HEK293 (cell line): ENCODE data around the gene CDH26.

Source experiments
- CTCF ChIA-PET: fragments of 350-600 bp; formaldehyde crosslinking; extraction: SDS; loops from one replicate; lab custom pipeline; 2021; ENCODE audit warnings: antibody characterized with exemption; lab: Yijun Ruan, JAX
- POLR2A ChIA-PET: fragments of 300-600 bp; formaldehyde crosslinking; extraction: SDS; loops from one replicate; lab custom pipeline; 2020; ENCODE audit warnings: antibody characterized with exemption, inconsistent platforms; lab: Yijun Ruan, JAX
- H3K27ac ChIP-seq: fragments of 200-500 bp; sonication (Bioruptor generic); 2 replicates; pipeline ENCODE4 v1.5.1; 2014; ENCODE audit warnings: low read depth, low read length, control low read depth, inconsistent platforms; ENCODE audit errors: extremely low read depth
- H3K36me3 ChIP-seq, 2 experiments: fragments of 200-500 bp in 1 of 2; sonication (Bioruptor generic) in 1 of 2; 1 replicate in 1 of 2; 2 replicates in 1 of 2; pipeline ENCODE4 v1.5.1; 2014 to 2017; ENCODE audit warnings: inconsistent platforms in 2 of 2, low read length in 2 of 2; ENCODE audit not compliant: control insufficient read depth in 2 of 2, insufficient read depth in 1 of 2
- H3K4me1 ChIP-seq: fragments of 200-500 bp; sonication (Bioruptor generic); 2 replicates; pipeline ENCODE4 v1.5.1; 2014; ENCODE audit warnings: mild to moderate bottlenecking, low read length, inconsistent platforms; ENCODE audit not compliant: control insufficient read depth, insufficient read depth
- H3K4me3 ChIP-seq: 2 replicates; pipeline ENCODE4 v1.5.1; 2011; ENCODE audit warnings: low read depth, mild to moderate bottlenecking, control low read depth, low read length, moderate library complexity
- H3K9me3 ChIP-seq: fragments of 200-500 bp; sonication (Bioruptor generic); 2 replicates; pipeline ENCODE4 v1.5.1; 2014; ENCODE audit warnings: low read depth, low read length, inconsistent platforms; ENCODE audit not compliant: control insufficient read depth, insufficient read depth
- CTCF ChIP-seq: fragments of 450-650 bp; formaldehyde crosslinking; IDR thresholded peaks from 2 replicates; pipeline ENCODE4 v1.5.1; 2016; ENCODE audit warnings: missing biosample characterization, missing genetic modification characterization
- MEIS1 ChIP-seq: sonication (generic); formaldehyde crosslinking; IDR thresholded peaks from 2 replicates; pipeline ENCODE4 v1.8.1; 2022; ENCODE audit warnings: missing genetic modification reagents, mild to moderate bottlenecking, borderline replicate concordance
- ZBTB10 ChIP-seq: fragments of 450-650 bp; formaldehyde crosslinking; IDR thresholded peaks from 2 replicates; pipeline ENCODE4 v1.5.1; 2016; ENCODE audit warnings: missing biosample characterization, missing genetic modification characterization
- ZBTB21 ChIP-seq: fragments of 450-650 bp; formaldehyde crosslinking; IDR thresholded peaks from 2 replicates; pipeline ENCODE4 v1.5.1; 2017; ENCODE audit warnings: missing biosample characterization, missing genetic modification characterization
- ZNF138 ChIP-seq: fragments of 450-650 bp; formaldehyde crosslinking; IDR thresholded peaks from 2 replicates; pipeline ENCODE4 v1.5.1; 2016; ENCODE audit warnings: missing biosample characterization, missing genetic modification characterization, borderline replicate concordance
- ZNF140 ChIP-seq: fragments of 450-650 bp; formaldehyde crosslinking; IDR thresholded peaks from 2 replicates; pipeline ENCODE4 v1.5.1; 2016; ENCODE audit warnings: missing biosample characterization, missing genetic modification characterization
- ZNF169 ChIP-seq: fragments of 450-650 bp; formaldehyde crosslinking; IDR thresholded peaks from 2 replicates; pipeline ENCODE4 v1.5.1; 2016; ENCODE audit warnings: missing biosample characterization, missing genetic modification characterization
- ZNF2 ChIP-seq: fragments of 450-650 bp; formaldehyde crosslinking; IDR thresholded peaks from 2 replicates; pipeline ENCODE4 v1.5.1; 2016; ENCODE audit warnings: missing biosample characterization, missing genetic modification characterization
- ZNF239 ChIP-seq: fragments of 450-650 bp; formaldehyde crosslinking; IDR thresholded peaks from 2 replicates; pipeline ENCODE4 v1.5.1; 2016; ENCODE audit warnings: missing biosample characterization, missing genetic modification characterization
- ZNF292 ChIP-seq: fragments of 450-650 bp; formaldehyde crosslinking; IDR thresholded peaks from 2 replicates; pipeline ENCODE4 v1.5.1; 2016; ENCODE audit warnings: low read depth, missing biosample characterization, missing genetic modification characterization, borderline replicate concordance
- ZNF324 ChIP-seq: fragments of 450-650 bp; formaldehyde crosslinking; IDR thresholded peaks from 2 replicates; pipeline ENCODE4 v1.5.1; 2016; ENCODE audit warnings: missing biosample characterization, missing genetic modification characterization
- ZNF335 ChIP-seq: fragments of 450-650 bp; formaldehyde crosslinking; conservative IDR thresholded peaks from 2 replicates; pipeline ENCODE4 v1.5.1; 2016; ENCODE audit warnings: missing biosample characterization, missing genetic modification characterization
- ZNF391 ChIP-seq: fragments of 450-650 bp; formaldehyde crosslinking; IDR thresholded peaks from 2 replicates; pipeline ENCODE4 v1.5.1; 2016; ENCODE audit warnings: low read depth, missing biosample characterization, missing genetic modification characterization, borderline replicate concordance
- ZNF426 ChIP-seq: fragments of 450-650 bp; formaldehyde crosslinking; IDR thresholded peaks from 2 replicates; pipeline ENCODE4 v1.5.1; 2017; ENCODE audit warnings: missing biosample characterization, missing genetic modification characterization, mild to moderate bottlenecking, inconsistent platforms, moderate library complexity
- ZNF558 ChIP-seq: fragments of 450-650 bp; formaldehyde crosslinking; IDR thresholded peaks from 2 replicates; pipeline ENCODE4 v1.5.1; 2016; ENCODE audit warnings: missing biosample characterization, missing genetic modification characterization
- ZNF660 ChIP-seq: fragments of 450-650 bp; IDR thresholded peaks from 2 replicates; pipeline ENCODE4 v1.5.1; 2018; ENCODE audit warnings: missing biosample characterization, mild to moderate bottlenecking, missing genetic modification characterization
- ZNF664 ChIP-seq: fragments of 450-650 bp; formaldehyde crosslinking; IDR thresholded peaks from 2 replicates; pipeline ENCODE4 v1.5.1; 2016; ENCODE audit warnings: missing biosample characterization, missing genetic modification characterization
- ZNF791 ChIP-seq: fragments of 450-650 bp; formaldehyde crosslinking; IDR thresholded peaks from 2 replicates; pipeline ENCODE4 v1.5.1; 2016; ENCODE audit warnings: missing biosample characterization, missing genetic modification characterization
- ZNF792 ChIP-seq: fragments of 450-650 bp; formaldehyde crosslinking; IDR thresholded peaks from 2 replicates; pipeline ENCODE4 v1.5.1; 2016; ENCODE audit warnings: missing biosample characterization, missing genetic modification characterization

CDH26 gene

GRCh38 chr20:59966428-59966827 lies 8.2 kb downstream of the CDH26 start:
- Histone ChIP-seq H3K4me3 (no peak overlapping the region), H3K36me3 (no peaks in the 10 kb centered on the region), H3K27ac (no peak overlapping the region), H3K9me3 (no peaks in the 10 kb centered on the region), H3K4me1 (no peaks in the 10 kb centered on the region)
- TF ChIP-seq ZNF140 (tag by site-specific recombination) = peak; percentile 18; the same call in 1 of the 2 replicates
- no peak for TF ChIP-seq ZNF664 (tag by site-specific recombination)
- ChIA-PET POLR2A (no interaction called here), CTCF (no interaction called here)

- no peaks in the 10 kb centered on the region for H3K36me3 ChIP-seq
- POLR2A ChIA-PET = no interaction called here
- CTCF ChIA-PET = no interaction called here
- H3K4me3 ChIP-seq = no peak overlapping the region
- TF ChIP-seq ZNF426 (no peak), ZNF391 (tag by site-specific recombination) (no peak), ZNF324 (no peak), ZNF239 (tag by site-specific recombination) (no peak), ZNF558 (tag by site-specific recombination) (no peak), ZNF660 (tag by site-specific recombination) (no peak), ZNF335 (tag by site-specific recombination) (no peak), ZBTB10 (no peak), CTCF (tag by site-specific recombination) (no peak), ZNF292 (tag by site-specific recombination) (no peak), ZBTB21 (tag by site-specific recombination) (no peak)
- no peak overlapping the region for H3K27ac ChIP-seq
- no peaks in the 10 kb centered on the region for H3K9me3 ChIP-seq
- H3K4me1 ChIP-seq = no peaks in the 10 kb centered on the region
Observed at GRCh38 chr20:59971428-59971827, 13.2 kb downstream of the CDH26 start.

- Histone ChIP-seq H3K27ac (no peak overlapping the region), H3K36me3 (no peaks in the 10 kb centered on the region), H3K9me3 (no peaks in the 10 kb centered on the region), H3K4me1 (no peaks in the 10 kb centered on the region), H3K4me3 (no peak overlapping the region)
- CTCF ChIA-PET = no interaction called here
- POLR2A ChIA-PET = no interaction called here
- TF ChIP-seq ZNF169 (tag by site-specific recombination) (no peak), ZNF2 (no peak), MEIS1 (no peak), ZNF791 (tag by site-specific recombination) (no peak), ZNF792 (tag by site-specific recombination) (no peak), ZNF138 (tag by site-specific recombination) (no peak), ZNF664 (tag by site-specific recombination) (no peak)
Observed at GRCh38 chr20:59972037-59972801, 14.0 kb downstream of the CDH26 start.
